ENCODE results near the gene NOS3. TPM values are rescaled to one million over a fixed set of nuclear protein-coding genes. Genes with fewer than 3 reads are reported as not detected.

The NOS3 gene
- total and polyA plus RNA-seq, 9 of the 15 experiments (the other 6 are each of a cell fraction or from before 2014, with no cell fraction given): 1.1 to 121 (median 23.6) TPM

GRCh38 chr7:150958597-150958996, 32.2 kb upstream of the NOS3 start (continued):
- no peak for TF ChIP-seq ATF1 (CRISPR knock-in tag; IDR thresholded peaks at IDR 0.05)
- 0 out of 2 replicates have a peak, but pooled peaks have one; percentile 11 for TF ChIP-seq ATF1 (tag; IDR thresholded peaks at IDR 0.05)
- TF ChIP-seq MTA2 (IDR thresholded peaks at IDR 0.05; ENCODE audit: low read depth): 0 out of 2 replicates have a peak, but pooled peaks have one; percentile 4
- peak; percentile 29; the same call in 1 of the 2 replicates for TF ChIP-seq BHLHE40 (IDR thresholded peaks at IDR 0.05; ENCODE audit: low read length)
- peak; percentile 51; the same call in 1 of the 2 replicates for TF ChIP-seq DPF2 (IDR thresholded peaks at IDR 0.05)
- TF ChIP-seq TCF3 (CRISPR knock-in tag; IDR thresholded peaks at IDR 0.05): peak; percentile 16; the same call in 1 of the 2 replicates
- no peak for TF ChIP-seq MNT (conservative IDR thresholded peaks at IDR 0.05)
- TF ChIP-seq CREB3 (tag; conservative IDR thresholded peaks at IDR 0.05; ENCODE audit: low read depth): peak; percentile 76
- peak; percentile 41 to 73 for TF ChIP-seq E2F6 (IDR thresholded peaks at IDR 0.05; ENCODE audit: borderline replicate concordance in 1 of 2, extremely low read depth in 1 of 2, insufficient read depth in 1 of 2, insufficient read length in 1 of 2, low read depth in 1 of 2, low read length in 1 of 2, poor library complexity in 1 of 2, severe bottlenecking in 1 of 2)
- TF ChIP-seq ELK3 (CRISPR knock-in tag; IDR thresholded peaks at IDR 0.05): no peak
- 0 out of 2 replicates have a peak, but pooled peaks have one; percentile 11 for TF ChIP-seq CBFA2T3 (IDR thresholded peaks at IDR 0.05)
- peak; percentile 79 for TF ChIP-seq ZNF165 (CRISPR knock-in tag; IDR thresholded peaks at IDR 0.05; ENCODE audit: borderline replicate concordance)
- no peak for TF ChIP-seq HMBOX1 (IDR thresholded peaks at IDR 0.05)
- TF ChIP-seq U2AF1 (optimal IDR thresholded peaks at IDR 0.05; ENCODE audit: low read depth, low read length): no peak
- TF ChIP-seq NR4A1 (CRISPR knock-in tag; IDR thresholded peaks at IDR 0.05): no peak
- peak; percentile 84 for TF ChIP-seq NR4A1 (tag; IDR thresholded peaks at IDR 0.05)
- peak; percentile 97 for TF ChIP-seq PKNOX1 (IDR thresholded peaks at IDR 0.05)
- 0 out of 2 replicates have a peak, but pooled peaks have one; percentile 30 for TF ChIP-seq LCOR (CRISPR knock-in tag; IDR thresholded peaks at IDR 0.05)
- peak in 1 of 2 experiments; percentile 75; a peak in 2 of 4 replicates for TF ChIP-seq TEAD1 (CRISPR knock-in tag; IDR thresholded peaks at IDR 0.05)

Measured in K562 (cell line).